GM18502 (cell line): ENCODE data around the gene SLC30A10.
"Not testable (repeated sequence)": the region's sequence is repeated elsewhere in the genome, so short reads cannot be mapped to it uniquely, and the experiment has no call there.

Source experiments
- ATAC-seq: cut with Tn5 transposase; IDR thresholded peaks from one replicate; pipeline ENCODE4 v1.9.1; 2021; ENCODE audit warnings: mild to moderate bottlenecking; ENCODE audit not compliant: unreplicated experiment, poor library complexity

The SLC30A10 gene

DNA sequence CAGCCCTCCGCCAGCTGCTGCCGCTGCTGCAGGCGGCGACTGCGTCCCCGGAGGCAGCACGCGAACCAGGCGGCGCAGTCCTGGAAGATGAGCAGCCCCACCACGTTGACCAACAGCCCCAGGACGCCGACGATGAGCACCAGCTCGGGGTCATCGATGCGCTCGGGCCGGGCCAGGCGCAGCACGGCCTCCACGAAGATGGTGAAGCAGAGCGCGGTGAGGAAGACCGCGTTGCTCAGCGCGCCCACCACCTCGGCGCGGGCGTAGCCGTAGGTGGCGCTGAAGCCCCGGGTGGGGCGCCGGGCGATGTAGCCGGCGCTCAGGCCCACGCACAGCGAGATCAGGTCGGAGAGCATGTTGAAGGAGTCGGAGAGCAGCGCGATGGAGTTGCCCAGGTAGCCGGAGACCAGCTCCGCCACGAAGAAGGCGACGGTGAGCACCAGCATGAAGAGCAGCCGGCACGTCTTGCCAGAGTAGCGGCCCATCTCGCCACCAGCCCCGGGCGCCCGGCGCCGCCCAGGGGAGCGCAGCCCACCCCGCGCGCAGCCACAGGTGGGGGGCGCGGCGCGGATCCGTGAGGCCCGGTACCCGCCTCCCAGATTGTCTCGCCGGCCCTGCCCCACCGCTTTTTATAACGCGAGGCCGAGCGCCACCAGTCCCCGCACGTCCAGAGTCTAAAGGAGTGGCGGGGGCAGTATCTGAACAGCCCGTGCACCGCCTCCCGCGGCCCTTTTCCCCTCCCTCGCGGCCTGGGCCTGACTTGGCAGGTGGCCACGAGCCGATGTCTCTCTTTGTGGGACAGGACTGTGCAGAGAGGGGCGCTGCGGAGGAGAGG, at the start of gene SLC30A10:
TSS of gene SLC30A10 (minus strand) at position 602 of the 835 bp plus-strand sequence. CDS start at position 485, 117 bp downstream.
- ATAC-seq: peak; percentile 63

GRCh38 chr1:219973213-219973612, 44.9 kb upstream of the SLC30A10 start:
- ATAC-seq: no peak

DNA sequence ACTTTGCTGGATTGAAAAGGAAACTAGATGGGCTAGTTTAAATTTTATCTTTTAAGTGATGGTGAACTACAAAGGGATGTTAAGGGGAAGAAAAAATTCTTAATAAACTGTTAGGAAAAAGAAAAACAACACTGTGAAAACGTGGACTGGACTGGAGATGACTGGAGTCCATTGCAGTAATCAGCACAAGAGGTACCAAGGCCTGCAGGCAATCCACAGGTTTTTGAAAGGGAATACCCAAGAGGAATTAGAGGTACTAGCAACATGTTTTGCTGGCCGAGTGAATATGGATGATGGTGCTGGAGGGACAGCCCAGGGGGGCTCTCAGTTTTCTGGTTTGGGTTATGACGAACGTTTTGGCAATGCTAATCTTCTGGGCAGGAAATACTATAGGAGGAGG, 39.0 kb upstream of the SLC30A10 start:
- no peak for ATAC-seq

GRCh38 chr1:219966071-219966349, 37.7 kb upstream of the SLC30A10 start:
- no peak for ATAC-seq

- no peak for ATAC-seq
Observed at GRCh38 chr1:219965285-219966070, 37.1 kb upstream of the SLC30A10 start.

DNA sequence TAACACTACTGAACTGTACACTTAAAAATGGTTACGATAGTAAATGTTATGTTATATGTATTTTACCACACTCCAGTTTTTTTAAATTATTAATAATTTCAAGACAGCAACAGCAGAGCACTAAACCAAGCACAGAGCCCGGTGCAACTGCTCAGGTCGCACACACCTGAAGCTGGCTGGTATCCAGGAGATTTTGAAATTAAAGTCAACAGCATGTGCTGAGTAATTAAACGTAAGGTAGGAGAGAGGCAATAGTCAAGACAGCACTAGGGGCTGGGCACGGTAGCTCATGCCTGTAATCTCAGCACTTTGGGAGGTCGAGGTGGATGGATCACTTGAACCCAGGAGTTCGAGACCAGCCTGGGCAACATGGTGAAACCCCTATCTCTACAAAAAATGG, 35.1 kb upstream of the SLC30A10 start:
- no peak for ATAC-seq

- ATAC-seq: no peak
Observed at GRCh38 chr1:219961684-219962083, 33.3 kb upstream of the SLC30A10 start.

- no peak for ATAC-seq
Observed at GRCh38 chr1:219959540-219960203, 31.3 kb upstream of the SLC30A10 start.

- ATAC-seq: no peak
Observed at GRCh38 chr1:219958875-219959417, 30.6 kb upstream of the SLC30A10 start.

- ATAC-seq: no peak
Observed at GRCh38 chr1:219954736-219955421, 26.5 kb upstream of the SLC30A10 start.

GRCh38 chr1:219954052-219954451, 25.7 kb upstream of the SLC30A10 start:
- ATAC-seq: no peak

- ATAC-seq: no peak
Observed at GRCh38 chr1:219952361-219952760, 24.0 kb upstream of the SLC30A10 start.

GRCh38 chr1:219949227-219949626, 20.9 kb upstream of the SLC30A10 start:
- not testable (repeated sequence) for ATAC-seq

- ATAC-seq: not testable (repeated sequence)
Observed at GRCh38 chr1:219948766-219949165, 20.4 kb upstream of the SLC30A10 start.

DNA sequence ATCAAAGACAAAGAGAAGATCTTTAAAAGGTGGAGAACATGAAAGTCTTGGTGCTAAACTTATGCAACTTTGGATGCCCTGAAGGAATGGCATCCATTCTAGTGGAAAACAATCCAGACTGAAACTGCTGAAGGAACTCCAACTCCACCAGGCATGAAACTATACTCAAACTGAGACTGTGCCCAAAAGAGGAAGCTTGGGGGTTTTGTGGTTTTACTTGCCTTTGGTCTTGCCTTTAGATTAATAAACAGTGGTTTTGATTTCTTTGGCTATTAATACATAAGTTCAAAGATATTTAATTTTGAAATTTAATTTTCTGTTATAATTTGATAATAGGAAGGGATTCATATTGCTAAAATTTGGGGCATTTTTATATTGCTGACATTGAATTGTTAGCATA, 17.4 kb upstream of the SLC30A10 start:
- ATAC-seq: no peak

- no peak for ATAC-seq
Observed at GRCh38 chr1:219941179-219942118, 13.1 kb upstream of the SLC30A10 start.

DNA sequence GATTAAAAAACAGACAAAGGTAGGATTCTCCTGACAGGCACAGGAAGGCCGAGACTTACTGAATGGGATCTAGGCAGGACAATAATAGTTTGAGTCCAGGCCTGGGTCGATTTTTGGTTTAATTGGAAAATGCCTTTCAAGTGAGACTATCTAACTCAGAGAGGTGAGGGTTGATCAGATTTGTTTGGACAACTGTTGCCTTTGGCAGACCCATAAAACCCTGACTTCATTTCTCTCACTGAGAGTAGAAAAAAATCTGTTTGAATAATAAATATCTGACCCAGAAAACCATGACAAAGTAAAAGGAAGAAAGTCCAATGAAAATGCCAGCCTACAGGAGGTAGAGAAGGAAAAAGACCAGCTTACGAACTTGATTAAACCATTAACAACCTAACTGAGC, 12.3 kb upstream of the SLC30A10 start:
- no peak for ATAC-seq

- ATAC-seq: no peak
Observed at GRCh38 chr1:219938706-219939105, 10.3 kb upstream of the SLC30A10 start.

DNA sequence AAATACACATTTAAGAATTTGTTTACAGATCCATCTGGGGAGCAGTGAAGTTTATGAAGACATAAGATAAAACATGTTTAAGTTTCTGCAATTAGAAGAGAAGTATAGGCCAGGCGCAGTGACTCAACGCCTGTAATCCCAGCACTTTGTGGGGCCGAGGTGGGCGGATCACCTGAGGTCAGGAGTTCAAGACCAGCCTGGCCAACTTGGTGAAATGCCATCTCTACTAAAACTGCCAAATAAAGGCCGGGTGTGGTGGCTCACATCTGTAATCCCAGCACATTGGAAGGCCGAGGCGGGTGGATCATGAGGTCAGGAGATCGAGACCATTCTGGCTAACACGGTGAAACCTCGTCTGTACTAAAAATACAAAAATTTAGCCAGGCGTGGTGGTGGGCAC, 5.4 kb upstream of the SLC30A10 start:
- not testable (repeated sequence) for ATAC-seq
